ENCODE measurements around the gene PTPRM.
A peak's percentile ranks its signal among the peaks of the same experiment; 100 is the strongest.

PTPRM gene

DNA sequence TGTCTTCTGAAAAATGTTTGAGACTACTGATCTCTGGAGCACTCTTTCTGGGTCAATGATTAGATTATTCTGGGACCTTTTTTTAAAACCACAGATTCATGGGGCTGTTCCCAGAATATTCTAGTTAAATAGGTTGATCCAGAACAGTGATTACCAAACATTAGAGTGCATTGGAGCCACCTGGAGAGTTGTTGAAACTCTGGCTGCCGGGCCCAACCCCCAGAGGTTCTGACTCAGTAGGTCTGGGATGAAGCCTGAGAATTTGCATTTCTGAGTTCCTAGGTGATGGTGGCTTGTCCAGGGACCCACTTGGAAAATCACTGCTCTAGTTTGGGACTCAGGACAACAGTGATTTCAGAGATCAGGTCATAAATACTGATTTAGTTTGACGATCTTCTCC, 197.3 kb downstream of the PTPRM start:
- DNase-seq, result no peak

DNA sequence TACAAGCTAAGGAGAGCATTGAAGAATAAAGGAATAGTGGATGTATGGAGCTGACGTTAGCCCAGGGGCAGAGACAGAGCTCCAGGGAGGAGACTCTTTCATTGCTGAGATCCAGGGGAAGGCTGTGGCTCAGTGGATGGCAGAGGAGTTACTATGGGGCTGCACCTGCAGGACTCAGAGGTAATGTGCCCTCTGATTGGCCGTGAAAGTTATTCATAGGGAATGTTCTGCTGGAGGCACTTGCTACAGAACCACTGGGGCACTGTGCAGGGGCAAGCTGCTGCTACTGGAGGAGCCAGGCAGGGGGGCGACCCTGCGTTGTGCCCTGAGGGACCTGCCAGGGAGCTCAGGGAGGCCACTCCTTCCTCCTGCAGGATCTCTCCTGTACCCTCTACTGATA, 199.2 kb downstream of the PTPRM start:
- no peak for DNase-seq

DNA sequence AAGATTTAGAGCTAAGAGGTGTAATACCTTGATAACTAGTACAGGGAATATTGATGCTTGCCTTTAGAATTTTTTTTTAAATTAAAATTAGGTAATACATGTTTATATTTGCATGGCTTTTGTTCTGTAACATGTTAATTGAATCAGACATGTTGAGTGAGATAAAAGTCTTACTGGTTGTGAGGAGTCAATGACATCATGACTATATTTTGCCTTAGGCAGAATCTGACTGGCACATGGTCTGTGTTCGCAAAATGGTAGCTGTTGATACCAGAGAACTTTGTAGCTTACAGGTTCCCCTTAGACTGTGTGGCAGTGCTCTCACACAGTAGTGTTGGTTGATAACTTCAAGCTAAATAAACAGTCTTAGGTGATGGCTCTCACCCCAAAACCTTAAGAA, 199.7 kb downstream of the PTPRM start:
- DNase-seq, result no peak

DNA sequence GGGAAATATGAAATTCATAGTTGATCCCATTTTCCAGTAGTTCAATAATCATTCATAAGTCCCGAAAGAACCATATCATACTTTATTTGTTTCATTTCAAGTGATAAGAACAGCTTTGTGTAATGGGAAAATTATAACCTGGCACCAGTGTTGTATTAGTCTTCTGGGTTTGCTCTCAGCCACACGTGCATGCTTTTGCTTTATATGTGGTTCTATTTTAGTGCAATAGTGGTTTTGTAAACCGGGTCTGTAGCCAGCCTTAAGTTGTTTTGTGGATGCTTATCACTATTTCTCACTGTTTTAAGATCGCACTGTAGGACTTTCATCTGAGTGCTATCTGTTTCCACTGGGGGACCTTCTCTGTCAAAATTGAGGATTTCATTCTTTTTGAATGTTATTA, 203.8 kb downstream of the PTPRM start:
- DNase-seq, result no peak

DNA sequence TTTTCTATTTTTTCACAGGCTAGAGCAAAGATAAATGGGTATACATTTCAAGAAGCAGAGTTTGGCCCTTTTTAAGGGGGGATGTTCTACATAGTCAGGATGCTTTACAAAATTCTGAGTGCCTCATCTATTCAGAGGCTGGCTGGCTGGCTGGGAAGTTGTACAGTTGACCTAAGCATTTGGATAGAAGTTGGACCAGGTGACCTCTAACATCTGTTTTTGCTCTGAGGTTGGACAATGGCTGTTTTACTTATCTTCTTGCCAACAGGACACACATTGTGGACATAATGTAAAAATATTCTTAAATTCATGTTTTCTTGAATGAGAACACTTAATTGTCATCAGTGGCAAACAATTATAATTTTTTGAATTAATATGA, 205.4 kb downstream of the PTPRM start:
- DNase-seq, result no peak

DNA sequence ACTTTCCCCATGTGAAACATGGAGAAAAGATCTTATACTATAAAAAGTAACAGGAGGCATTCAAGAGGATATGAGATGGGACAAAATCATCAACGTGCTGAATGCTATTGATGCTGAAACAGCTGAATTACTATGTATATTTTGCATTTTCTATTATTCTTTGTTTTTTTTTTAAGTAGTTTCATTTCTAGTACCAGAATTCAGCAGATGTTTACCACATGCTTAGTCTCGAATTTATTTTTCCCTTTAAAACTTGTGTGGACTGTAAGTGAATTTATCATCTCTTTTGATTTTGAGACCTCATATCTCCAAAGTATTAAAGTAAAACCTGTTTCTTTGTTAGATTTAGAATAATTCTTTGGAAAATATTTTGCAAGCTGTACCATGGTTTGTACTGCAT, 205.8 kb downstream of the PTPRM start:
- DNase-seq, result no peak

DNA sequence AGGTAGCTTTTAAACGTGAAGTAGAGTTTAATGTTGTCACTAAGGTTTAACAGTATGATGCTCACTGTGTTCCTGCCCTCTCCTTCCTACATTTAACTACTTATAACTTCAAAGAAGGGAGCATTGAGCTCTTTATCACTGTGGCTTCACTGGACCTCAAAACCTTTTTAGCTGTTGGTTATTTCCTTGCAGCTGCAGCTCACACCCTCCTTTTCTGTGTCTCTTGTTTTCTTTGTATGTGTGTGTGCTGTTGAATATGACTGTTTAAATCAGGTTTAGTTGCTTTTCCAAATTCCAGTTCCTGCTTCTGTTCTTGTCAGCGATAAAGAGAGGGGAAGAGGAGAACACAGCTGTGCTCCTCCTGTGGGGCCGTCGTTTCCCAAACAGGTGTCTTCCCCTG, 208.0 kb downstream of the PTPRM start:
- no peak for DNase-seq

DNA sequence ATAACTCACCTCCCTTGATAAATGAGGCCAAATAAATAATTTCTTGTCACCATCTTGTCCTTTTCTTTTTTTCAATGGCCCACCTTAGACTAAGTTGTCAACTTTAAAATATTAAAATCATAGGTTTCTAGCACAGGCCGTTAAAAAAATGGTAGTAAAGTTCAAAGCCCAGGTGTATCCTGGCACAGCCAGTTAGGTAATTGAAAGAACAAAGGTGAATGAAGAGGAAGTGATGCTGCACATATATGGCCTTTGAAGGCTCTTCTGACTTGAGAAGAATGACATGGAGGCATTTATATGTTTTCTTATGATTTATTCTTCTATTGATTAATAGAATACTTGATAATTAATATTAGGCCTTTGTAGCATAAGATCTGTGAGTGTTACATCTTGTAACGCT, 208.7 kb downstream of the PTPRM start:
- DNase-seq, result no peak

DNA sequence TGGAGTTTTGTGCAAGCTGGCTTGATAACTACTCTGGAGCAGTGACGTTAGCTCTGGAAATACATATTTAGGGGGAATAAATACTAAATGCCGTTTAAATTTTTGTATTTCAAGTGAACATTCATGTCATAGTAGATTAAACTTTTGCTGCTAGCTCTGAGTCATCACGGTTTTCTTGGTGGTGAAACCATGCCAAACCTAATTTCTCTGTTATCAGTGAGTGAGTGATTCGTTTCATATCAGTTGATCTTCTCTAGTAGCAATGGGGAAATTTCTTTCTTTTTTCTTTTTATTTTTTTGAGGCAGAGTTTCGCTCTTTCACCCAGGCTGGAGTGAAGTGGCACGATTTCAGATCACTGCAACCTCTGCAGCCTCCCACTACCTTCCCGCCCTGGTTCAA, 211.1 kb downstream of the PTPRM start:
- no peak for DNase-seq

DNA sequence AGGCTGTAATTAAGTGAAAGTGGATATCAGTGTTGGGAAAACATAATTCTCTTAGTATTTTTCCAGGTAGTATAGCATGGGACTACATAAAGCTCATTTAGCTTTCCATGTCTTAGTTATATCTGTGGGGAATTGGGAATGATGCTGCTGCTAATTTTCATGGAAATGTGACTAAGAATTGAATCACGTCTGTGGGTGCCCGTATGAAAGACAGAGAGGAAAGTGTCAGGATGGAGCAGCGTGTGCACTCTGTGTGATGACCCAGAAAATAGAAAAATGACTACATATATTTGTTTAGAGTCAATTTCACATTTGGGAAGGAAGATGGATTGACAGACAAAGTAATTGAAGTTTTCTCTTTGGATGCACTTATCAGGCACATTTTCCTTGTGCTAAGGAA, 212.1 kb downstream of the PTPRM start:
- no peak for DNase-seq

DNA sequence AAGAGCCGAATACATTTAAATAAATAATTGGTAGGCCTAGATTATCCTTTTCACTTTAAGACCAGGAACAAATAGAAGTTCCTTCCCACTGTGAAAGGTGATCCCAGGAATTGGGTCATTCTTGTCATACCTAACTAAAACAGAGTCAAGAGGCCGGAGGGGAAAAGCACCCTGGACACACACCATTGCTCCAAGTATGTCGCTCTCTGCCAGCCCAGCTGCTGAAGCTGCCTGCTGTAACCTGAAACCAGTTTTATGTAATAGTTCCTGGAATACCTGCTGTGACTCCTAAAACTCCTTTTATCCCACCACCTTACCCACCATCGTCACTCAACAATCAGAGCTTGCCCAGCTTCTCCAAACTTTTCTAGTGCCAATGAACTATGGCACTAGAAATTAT, 217.1 kb downstream of the PTPRM start:
- no peak for DNase-seq

DNA sequence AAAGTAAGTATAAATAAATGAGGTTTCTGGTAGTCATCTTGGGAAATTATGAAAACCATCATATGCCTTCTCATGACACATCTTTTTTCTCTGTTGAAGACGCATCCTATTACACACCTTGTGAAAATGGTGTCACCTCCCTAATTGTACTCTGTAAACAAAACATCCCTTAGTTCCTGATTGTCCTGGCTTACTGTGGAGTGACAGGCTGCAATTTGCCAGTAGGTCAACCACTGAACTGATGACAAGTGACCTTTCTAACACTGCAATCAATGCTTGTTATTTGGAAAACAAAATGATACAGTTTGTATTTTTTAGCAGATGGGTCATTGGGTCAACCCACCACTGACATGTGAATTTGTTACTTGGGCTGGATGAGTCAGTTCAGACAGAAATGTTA, 219.5 kb downstream of the PTPRM start:
- DNase-seq, result no peak

DNA sequence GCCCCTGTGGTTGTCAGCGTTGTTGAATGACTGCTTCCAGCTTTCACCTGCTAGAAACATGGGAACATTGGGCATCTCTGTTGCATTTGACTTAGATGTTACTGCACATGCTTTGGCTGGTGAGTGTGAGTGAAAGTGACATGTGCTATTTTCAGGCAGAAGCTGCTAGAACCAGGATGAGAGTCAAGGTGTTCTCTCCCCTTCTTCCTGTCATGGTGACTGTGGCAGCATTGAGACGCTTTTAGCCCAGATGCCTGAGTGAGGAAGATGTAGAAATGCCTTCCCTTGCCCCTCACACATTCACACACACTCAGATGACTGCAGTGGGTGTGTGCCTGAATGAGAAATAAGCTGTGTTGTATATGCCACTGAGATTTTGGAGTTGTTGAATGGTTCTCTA, 220.2 kb downstream of the PTPRM start:
- no peak for DNase-seq

DNA sequence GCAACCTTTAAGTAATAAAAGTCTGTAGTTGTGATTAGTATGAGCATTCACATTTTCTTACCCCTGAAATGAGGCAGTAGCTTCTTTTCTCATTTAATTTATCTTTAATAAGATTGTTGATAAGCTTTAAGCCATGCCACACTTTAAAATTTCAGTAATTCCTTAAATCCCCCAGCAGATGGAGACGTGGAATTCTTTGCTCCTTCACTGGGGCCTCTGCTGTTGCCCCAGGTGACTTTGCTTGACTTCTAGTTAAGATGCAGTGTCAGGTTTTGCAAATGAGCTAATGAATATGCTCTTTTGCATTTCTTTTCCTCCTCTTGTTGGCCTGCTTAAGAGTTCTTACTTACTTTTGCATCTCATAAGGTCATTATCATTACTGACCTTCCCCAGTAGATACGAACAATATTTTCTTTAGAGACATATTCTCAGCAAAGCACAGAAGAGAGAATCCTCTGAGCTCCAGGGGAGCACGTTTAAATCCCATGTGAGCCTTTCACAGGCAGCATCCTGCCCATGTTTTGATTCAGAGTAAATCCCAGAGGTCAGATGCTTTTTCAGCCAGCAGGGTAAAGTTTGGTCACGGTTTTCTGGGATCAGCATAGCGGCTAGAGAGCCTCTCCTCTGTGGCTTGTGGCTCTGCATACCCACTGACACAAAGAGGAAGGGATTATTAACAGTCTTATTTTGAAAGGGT, 222.9 kb downstream of the PTPRM start:
- peak in 1 of 2 experiments; percentile 57 for DNase-seq

DNA sequence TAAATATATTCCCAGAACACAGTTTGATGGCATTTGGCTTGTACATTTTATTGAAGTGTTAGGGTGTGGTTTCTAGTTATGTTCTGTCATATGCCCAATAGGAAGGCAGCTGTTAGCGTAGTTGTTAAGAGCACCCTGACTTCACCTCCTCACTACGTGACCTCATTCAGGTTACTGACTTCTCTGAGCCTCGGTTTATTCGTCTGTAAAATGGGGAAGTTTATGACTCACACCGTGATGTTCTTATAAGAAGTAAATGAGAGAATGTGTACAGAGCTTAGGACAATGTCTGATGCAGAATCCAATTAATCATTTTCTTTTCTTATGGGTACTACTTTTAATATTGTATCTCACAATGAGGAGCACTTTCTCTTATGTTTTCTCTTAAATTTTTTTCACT, 226.0 kb downstream of the PTPRM start:
- DNase-seq, result no peak

DNA sequence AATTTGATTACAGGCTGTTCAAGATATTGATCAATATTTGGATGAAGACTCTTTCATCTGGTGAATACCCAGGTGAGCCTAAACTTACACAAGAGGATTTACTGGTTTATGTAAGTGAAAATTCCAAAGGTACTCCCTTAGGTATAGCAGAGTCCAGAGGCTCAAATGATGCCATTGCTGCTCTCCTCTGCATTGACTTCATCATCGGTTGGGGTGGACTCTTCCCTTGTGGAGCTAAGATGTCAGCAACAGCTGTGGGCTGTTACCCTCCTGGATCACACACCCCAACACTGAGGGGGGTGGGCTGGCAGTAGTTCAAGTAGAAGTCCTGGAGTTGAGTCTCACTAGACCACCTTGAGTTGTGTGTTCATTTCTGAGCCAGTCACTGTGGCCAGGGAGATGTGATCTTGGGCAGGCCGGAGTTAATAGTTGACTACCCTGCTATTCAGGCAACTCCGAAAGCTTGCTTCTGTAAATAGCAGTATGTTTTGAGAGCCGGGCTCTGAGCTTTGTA, 236.9 kb downstream of the PTPRM start:
- no peak for DNase-seq

DNA sequence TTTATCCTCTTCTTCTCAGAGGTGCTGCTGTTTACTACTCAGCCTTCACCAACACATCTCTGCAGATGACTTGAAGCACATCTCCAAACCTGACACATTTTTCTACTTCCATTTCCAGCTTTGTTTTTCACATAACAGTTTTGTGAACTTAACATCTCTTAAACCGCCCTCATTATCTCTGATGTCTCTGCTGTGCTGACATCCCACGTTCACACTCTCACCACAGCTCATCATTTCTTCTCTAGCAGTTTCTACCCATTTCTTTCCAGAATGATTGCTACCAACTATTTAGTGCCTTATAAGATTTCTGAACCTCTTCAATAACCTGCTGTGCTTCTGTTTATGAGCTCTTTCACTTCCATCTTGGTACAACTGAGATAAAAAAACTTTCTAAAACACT, 238.0 kb downstream of the PTPRM start:
- no peak for DNase-seq

DNA sequence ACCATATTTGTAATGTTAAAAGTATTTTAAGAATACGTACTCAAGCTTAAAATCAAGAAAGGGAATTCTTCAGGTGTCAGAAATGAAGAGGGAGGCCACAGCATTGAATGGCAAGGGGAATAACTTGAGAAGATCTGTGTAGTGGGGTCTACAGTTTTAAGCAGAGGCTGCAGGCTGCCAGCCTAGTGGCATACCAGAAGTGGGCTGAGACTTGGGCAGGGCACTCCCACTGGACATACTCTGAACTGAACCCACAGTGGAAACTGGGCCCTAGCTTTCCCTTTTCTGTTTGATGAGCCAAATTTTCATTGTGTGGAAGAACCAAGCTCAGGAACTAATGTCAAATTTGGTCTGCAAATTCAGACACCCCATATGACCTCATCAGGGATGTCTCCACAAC, 238.8 kb downstream of the PTPRM start:
- DNase-seq, result no peak

DNA sequence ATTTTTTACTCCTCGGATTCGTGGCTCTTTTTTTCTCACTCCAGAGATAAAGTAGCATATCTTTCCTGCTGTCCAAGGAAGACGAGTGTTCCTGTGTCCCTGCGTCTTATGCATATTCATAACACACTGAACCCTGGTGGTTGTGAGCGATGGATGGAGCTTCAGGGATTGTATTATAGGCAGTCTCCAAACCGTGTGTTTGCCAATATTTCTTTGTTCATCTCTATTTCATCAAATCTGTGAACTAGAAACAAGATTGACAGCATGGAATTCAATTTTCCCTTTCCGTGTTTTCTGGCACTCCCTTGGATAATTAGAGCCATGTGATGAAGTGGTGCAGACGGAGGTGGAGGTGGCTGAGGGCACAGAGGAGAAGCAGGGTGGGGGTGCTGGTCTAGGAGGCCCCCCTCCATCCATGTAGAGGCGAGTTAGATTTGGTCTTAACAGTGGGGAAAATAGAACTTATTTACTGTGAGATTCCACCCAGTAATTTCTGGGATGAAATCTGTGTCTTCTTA, 240.9 kb downstream of the PTPRM start:
- no peak for DNase-seq

DNA sequence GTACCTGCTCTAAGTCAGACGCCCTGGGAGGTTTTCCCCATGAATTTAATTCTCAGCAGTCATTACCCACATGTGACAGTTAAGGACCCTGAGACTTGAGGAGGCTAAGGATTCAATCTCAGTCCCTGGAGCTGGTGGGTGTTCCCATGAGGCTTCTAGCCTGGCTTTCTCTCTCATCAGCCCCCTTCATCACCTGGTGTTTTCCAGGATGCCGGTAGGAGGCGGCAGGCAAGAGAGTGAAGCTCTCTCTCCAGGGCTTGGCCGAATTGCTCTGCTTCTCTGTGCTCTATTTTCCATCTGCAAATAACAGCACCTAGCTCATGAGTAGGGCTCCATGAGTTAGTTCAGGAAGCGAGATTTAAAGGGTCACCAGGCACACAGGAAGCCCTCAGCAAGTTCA, 241.9 kb downstream of the PTPRM start:
- DNase-seq, result no peak

DNA sequence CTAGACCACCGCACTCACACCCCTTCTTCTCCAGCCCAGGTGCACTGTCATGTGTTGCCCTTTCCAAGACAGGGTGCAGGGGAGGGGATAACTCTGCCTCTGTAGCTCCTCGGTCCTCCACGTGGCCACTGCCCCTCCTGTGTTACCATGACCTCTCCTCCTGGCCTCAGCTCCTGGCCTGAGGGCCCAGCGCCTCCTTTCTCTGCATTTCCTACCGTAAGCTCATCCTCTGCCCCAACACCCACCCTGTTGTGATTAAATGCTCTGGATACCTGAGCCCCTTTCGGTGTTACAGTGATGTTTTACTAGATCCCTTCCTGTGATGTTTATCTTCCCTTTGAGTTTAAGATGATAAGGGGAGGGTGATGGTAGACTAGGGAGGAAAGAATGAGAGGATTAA, 242.3 kb downstream of the PTPRM start:
- DNase-seq, result no peak

DNA sequence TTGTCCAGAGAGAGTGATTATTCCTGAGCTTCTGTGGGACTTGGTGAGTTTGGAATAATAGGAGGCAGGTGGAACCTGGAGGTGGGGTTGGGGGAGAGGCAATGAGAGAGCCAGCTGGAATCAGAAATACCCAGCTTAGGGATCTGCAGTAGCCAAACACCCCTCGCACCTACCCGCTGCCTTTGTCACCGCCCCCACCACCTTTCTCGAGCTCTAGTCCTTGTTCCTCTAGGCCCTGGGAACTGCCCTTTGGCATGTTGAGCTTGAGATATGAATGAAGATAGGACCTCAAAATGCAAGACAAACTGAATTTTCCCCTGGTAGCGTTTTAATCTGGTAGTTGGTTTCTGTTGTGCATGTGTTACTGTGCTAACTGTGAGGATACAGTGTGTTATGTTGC, 242.9 kb downstream of the PTPRM start:
- no peak for DNase-seq

DNA sequence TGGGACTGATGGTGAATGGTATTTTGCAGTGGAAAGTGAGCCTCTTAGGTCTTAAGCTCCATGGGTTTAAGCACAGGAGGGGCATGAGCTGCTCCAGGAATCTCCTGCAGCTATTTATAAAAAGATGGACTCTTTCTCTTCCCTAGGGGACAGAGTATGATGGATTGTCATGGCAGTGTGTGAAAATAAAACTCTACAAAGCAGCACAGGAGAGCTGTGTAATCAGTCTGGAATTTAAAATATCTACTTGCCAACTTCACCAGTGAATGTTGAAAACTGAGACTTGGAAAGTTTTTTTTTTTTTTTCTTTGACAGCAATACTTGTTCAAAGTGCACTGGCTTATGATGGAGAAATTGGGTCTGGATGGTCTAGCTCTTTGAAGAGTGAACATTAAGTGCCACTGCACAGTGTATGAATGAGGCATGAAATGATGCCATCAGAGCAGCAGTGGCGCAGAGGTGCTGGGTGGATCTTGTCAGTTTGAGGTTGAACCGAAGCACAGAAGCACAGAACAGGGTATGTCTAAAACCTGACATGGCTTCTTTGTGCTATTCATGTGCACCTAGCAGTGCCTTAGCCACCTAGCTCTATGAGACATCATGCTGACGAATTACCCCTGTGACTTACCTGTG, 245.4 kb downstream of the PTPRM start:
- DNase-seq, result no peak

DNA sequence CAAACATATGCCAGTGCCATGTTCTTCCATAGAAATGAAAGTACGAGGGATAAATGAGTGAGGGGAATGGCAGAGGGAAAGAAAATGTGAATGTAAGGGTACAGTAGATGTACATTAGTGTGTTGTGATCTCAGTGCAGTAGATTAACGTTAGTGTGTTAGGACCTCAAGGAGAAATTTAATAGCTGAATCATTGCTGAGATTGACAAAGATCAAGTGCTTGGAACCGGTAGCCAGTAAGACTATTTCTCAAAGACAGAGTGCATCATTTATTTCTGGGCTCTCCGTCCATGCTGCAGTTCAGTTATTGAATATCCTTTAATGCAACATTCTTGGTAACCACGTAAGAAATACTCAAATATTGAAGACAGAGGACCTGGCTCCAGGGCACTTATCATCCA, 246.0 kb downstream of the PTPRM start:
- DNase-seq, result no peak

Measured in SHP77 (cell line).